HFFc6 (cell line): ENCODE results near the gene CRYGN. TPM values are rescaled to one million over a fixed set of nuclear protein-coding genes. Genes with fewer than 3 reads are reported as not detected.

Experiments used
- DNase-seq: peaks from one replicate; pipeline ENCODE4 v3.0.0-alpha.2; 2018
- H3K27ac Mint-ChIP-seq: 2 replicates; pipeline ENCODE4 v1.8.0; 2020; ENCODE audit warnings: mild to moderate bottlenecking, mixed read lengths
- H3K27me3 Mint-ChIP-seq: 2 replicates; pipeline ENCODE4 v1.8.0; 2021; ENCODE audit warnings: mild to moderate bottlenecking, moderate library complexity, mixed read lengths; ENCODE audit not compliant: insufficient read depth
- H3K36me3 Mint-ChIP-seq: 2 replicates; pipeline ENCODE4 v1.8.0; 2021; ENCODE audit warnings: low read depth, mixed read lengths
- H3K4me1 Mint-ChIP-seq: 2 replicates; pipeline ENCODE4 v1.8.0; 2020; ENCODE audit warnings: low read depth, mixed read lengths
- H3K4me3 Mint-ChIP-seq: 2 replicates; pipeline ENCODE4 v1.8.0; 2020; ENCODE audit warnings: mild to moderate bottlenecking, moderate library complexity, mixed read lengths
- H3K9me3 Mint-ChIP-seq: 2 replicates; pipeline ENCODE4 v1.8.0; 2020; ENCODE audit warnings: mild to moderate bottlenecking, mixed read lengths
- microRNA-seq: library from miRNA; unstranded; fragments of <30 nt; microRNA quantifications from one replicate; pipeline ENCODE4, GENCODE V29; 2019
- total RNA-seq, 6 experiments: library from RNA; stranded (reverse); fragmentation: NEBNext Ultra II Directional; extraction: Animal tissue kit (Norgen Biotek cat#: 25700); gene quantifications; 2 replicates in 1 of 6; 3 replicates in 5 of 6; pipeline ENCODE4 v1.2.3, GENCODE V29; 2021
- TF ChIP-seq, protein P1 (sequence below): fragments of 200-600 bp; sonication (generic); IDR thresholded peaks from 2 replicates; pipeline ENCODE4 v1.5.0; 2021; ENCODE audit warnings: antibody characterized with exemption, mild to moderate bottlenecking

CRYGN gene
- total RNA-seq, 6 experiments from 2014 or later, result not detected

DNA sequence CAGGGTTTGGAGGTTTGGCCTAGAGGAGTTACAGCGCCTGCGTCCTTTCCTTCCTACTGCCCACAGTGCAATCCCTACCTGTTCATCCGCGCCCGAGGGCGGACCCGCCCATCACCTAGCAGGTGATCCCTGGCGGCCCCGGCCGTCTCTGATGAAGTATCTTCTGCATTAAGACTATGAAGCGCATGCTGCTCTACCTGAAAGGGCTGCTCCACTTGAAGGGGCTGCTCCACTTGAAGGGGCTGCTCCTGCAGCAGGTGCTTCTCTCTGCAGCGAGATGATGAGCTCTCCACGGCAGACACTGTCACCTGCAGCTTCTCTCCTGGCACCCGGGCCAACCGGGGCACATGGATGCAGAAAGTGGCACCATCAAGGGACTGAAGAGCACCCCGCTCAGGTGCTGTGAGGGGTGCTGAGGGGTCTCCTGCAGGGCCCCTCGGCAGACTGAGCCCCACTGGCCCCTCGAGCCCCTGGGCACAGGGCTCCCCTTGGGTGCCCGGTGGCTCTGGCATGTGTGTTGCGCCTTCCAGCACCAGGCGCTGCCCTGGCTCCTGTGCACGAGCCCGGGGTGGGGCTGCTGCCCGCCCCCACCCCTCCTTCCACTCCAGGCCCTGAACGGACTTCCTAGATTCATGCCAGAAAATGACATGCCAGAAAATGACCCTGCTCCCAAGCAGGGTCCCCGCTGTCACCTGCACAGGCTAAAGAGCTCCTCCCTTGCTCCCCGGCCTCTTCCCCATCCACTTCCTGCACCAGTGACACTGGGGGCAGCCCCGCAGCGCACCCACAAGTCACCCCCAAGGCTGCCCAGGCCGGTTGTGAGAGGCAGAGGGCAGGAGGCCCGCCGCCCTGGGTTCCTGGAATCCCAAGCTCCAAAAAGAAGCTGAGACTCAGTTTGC lies 59.5 kb downstream of the CRYGN start:
- Mint-ChIP-seq H3K27ac (no peak overlapping the region), H3K4me3 (no peak overlapping the region), H3K4me1 (no peaks in the 10 kb centered on the region), H3K27me3 (peaks cover 19% of the 10 kb centered on the region), H3K36me3 (no peaks in the 10 kb centered on the region), H3K9me3 (no peaks in the 10 kb centered on the region)
- no peak for DNase-seq
- TF ChIP-seq, protein P1, sequence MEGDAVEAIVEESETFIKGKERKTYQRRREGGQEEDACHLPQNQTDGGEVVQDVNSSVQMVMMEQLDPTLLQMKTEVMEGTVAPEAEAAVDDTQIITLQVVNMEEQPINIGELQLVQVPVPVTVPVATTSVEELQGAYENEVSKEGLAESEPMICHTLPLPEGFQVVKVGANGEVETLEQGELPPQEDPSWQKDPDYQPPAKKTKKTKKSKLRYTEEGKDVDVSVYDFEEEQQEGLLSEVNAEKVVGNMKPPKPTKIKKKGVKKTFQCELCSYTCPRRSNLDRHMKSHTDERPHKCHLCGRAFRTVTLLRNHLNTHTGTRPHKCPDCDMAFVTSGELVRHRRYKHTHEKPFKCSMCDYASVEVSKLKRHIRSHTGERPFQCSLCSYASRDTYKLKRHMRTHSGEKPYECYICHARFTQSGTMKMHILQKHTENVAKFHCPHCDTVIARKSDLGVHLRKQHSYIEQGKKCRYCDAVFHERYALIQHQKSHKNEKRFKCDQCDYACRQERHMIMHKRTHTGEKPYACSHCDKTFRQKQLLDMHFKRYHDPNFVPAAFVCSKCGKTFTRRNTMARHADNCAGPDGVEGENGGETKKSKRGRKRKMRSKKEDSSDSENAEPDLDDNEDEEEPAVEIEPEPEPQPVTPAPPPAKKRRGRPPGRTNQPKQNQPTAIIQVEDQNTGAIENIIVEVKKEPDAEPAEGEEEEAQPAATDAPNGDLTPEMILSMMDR, result no peak

DNA sequence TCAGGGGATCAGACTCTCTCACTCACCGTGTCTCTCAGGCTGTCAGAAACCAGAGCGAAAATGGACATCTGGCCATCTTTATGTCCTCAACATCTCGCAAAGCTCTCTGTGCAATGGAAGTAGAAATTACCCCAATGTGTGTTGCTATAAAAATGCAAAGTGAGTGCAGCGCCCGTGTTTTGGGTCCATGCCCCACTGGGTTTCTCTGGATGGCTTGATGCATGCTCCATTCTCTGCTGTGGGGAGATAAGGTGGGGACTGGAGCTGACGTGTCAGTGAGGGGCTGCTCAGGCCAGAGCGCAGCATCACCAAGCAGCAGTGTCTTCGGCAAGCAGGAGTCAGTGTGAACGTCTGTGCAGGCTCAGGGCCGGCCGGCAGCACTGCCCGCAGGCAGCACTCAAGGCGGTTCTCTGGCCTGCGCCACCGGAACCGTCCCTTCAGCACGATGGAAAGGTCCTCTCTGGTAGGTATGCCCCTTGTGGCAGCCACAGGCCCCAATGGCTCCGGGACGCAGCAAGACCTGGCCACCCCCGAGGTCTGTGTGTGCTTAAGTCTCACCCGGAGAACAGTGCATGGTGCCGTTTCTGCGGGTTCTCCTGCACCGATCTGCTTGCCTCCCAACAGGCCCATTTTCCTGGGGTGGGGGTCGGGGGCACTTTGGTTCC lies 60.3 kb downstream of the CRYGN start:
- Mint-ChIP-seq H3K36me3 (no peaks in the 10 kb centered on the region), H3K27ac (no peak overlapping the region), H3K4me1 (no peaks in the 10 kb centered on the region), H3K9me3 (no peaks in the 10 kb centered on the region), H3K27me3 (peaks cover 17% of the 10 kb centered on the region), H3K4me3 (no peak overlapping the region)
- TF ChIP-seq, protein P1, result no peak
- DNase-seq, result no peak

DNA sequence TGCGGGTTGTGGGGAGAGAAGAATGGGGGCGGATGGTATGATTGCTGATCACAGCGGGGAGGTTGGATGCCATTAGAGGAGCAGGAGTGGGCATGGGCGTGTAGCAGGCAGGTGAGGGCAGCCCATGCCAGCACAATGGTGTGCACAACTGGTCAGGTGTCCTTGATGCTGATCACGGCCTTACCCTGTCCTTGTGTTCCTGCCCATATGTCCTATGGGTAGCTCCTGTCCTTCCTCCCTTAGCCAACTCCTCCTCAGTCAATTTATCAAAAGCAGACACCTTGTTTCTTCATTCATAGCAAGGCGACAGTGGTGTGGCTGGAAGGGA lies 60.8 kb downstream of the CRYGN start:
- H3K36me3 Mint-ChIP-seq, result no peaks in the 10 kb centered on the region
- TF ChIP-seq, protein P1, result no peak
- H3K4me3 Mint-ChIP-seq, result no peak overlapping the region
- no peak overlapping the region for H3K27ac Mint-ChIP-seq
- DNase-seq, result no peak
- peaks cover 15% of the 10 kb centered on the region for H3K27me3 Mint-ChIP-seq
- no peaks in the 10 kb centered on the region for H3K4me1 Mint-ChIP-seq
- H3K9me3 Mint-ChIP-seq, result no peaks in the 10 kb centered on the region

Small RNAs within 50 kb of the gene (microRNA-seq; reads per million reads assigned to microRNA genes)
- gene MIR3907, result not detected

Other genes starting within 250 kb of the CRYGN start
- gene H2BK1, start 229.7 kb downstream of the CRYGN start, total RNA-seq, result not detected
- 10 to 100 TPM; 63.8 to 79.7 (median 67.8) TPM for gene ABCF2, start 212.9 kb downstream of the CRYGN start, total RNA-seq
- gene CHPF2, start 207.7 kb downstream of the CRYGN start, total RNA-seq, result 100 to 1,000 TPM; 125 to 171 (median 138) TPM
- 10 to 100 TPM; 28.0 to 32.9 (median 31.2) TPM for gene SMARCD3, start 191.4 kb downstream of the CRYGN start, total RNA-seq
- 10 to 100 TPM; 30.6 to 37.8 (median 34.8) TPM for gene NUB1, start 98.3 kb downstream of the CRYGN start, total RNA-seq
- not detected for gene WDR86, start 30.1 kb downstream of the CRYGN start, total RNA-seq
- 100 to 1,000 TPM; 104 to 122 (median 118) TPM for gene RHEB, start 79.8 kb upstream of the CRYGN start, total RNA-seq